Thyroid gland (tissue), 4 donors: Measurements from ENCODE around the gene MPDU1. TPM values are rescaled to one million over a fixed set of nuclear protein-coding genes. Genes with fewer than 3 reads are reported as not detected.

Experiments
- DNase-seq, 2 donors: peaks; one replicate each; pipeline ENCODE4 v3.0.0-alpha.2; 2019
- H3K27ac ChIP-seq, 3 donors: fragments of 200-600 bp; sonication (generic); 1 replicate in 2 of 3; 2 replicates in 1 of 3; pipeline ENCODE4 v1.5.1; 2016 to 2019; ENCODE audit warnings: mild to moderate bottlenecking in 1 of 3, moderate library complexity in 1 of 3
- H3K27me3 ChIP-seq: fragments of 200-600 bp; sonication (generic); one replicate; pipeline ENCODE4 v1.5.1; 2019
- H3K36me3 ChIP-seq, 2 donors: fragments of 200-600 bp; sonication (generic); one replicate each; pipeline ENCODE4 v1.5.1; 2016 to 2019
- H3K4me1 ChIP-seq, 2 donors: fragments of 200-600 bp; sonication (generic); one replicate each; pipeline ENCODE4 v1.5.1; 2017 to 2019
- H3K4me3 ChIP-seq, 3 donors: fragments of 200-600 bp; sonication (generic); replicated peaks in 1 of 3; 1 replicate in 2 of 3; 2 replicates in 1 of 3; pipeline ENCODE4 v1.5.1; 2016; ENCODE audit warnings: mild to moderate bottlenecking in 1 of 3
- H3K9me3 ChIP-seq: fragments of 200-600 bp; sonication (generic); one replicate; pipeline ENCODE4 v1.5.1; 2017
- CTCF ChIP-seq, 6 experiments: fragments of 200-600 bp in 3 of 6; fragments of 450-650 bp in 3 of 6; sonication (generic) in 3 of 6; IDR thresholded peaks; one replicate each; pipeline ENCODE4 v1.5.1; 2016 to 2019; ENCODE audit warnings: antibody characterized with exemption in 6 of 6, mild to moderate bottlenecking in 2 of 6, inconsistent platforms in 1 of 6, moderate library complexity in 1 of 6
- POLR2A ChIP-seq, 2 donors: fragments of 450-650 bp; IDR thresholded peaks; one replicate each; pipeline ENCODE4 v1.6.1; 2017; ENCODE audit warnings: antibody characterized with exemption in 2 of 2, mild to moderate bottlenecking in 2 of 2, moderate library complexity in 1 of 2
- WGBS, 2 donors: methylation state at CpG; one replicate each; pipeline ENCODE4 v1.1.5; 2017; 5-methylcytosine and 5-hydroxymethylcytosine counted together
- intact Hi-C: fragments of 100-400 bp; cut with DNase I; formaldehyde crosslinking; loops from one replicate; pipeline ENCODE4 v1.15.1; 2023
- total RNA-seq, 4 donors: library from RNA; depleted of rRNA; stranded (reverse); fragments of >200 nt; gene quantifications; one replicate each; pipeline ENCODE4 v1.2.3, GENCODE V29; 2016

MPDU1 gene
- total RNA-seq, 4 donors from 2014 or later: 88.8 to 250 (median 164) TPM

- Histone ChIP-seq H3K4me3 (no peak overlapping the region), H3K9me3 (no peaks in the 10 kb centered on the region), H3K36me3 (peaks cover 29 to 38% of the 10 kb centered on the region in 2 donors), H3K27ac (no peak overlapping the region), H3K4me1 (peaks cover under 1% of the 10 kb centered on the region in 2 donors), H3K27me3 (no peaks in the 10 kb centered on the region)
- whole genome bisulfite sequencing, 2 donors: 95 to 98% methylated on average over 4 of the region's 4 CpGs
- no peak for DNase-seq
- TF ChIP-seq CTCF (IDR thresholded peaks at IDR 0.05) (no peak), POLR2A (IDR thresholded peaks at IDR 0.05) (no peak)
- intact Hi-C loops: no loop called here
Measured at GRCh38 chr17:7606280-7606679, 22.6 kb downstream of the MPDU1 start.

GRCh38 chr17:7610641-7611040 is 27.0 kb downstream of the MPDU1 start:
- WGBS, 2 donors: 94 to 98% methylated on average over 2 of the region's 2 CpGs
- intact Hi-C loops: no loop called here
- Histone ChIP-seq H3K27ac (no peak overlapping the region), H3K4me3 (no peak overlapping the region), H3K27me3 (no peaks in the 10 kb centered on the region), H3K36me3 (no peaks in the 10 kb centered on the region), H3K9me3 (no peaks in the 10 kb centered on the region), H3K4me1 (peaks cover 26 to 29% of the 10 kb centered on the region in 2 donors)
- no peak for TF ChIP-seq CTCF (IDR thresholded peaks at IDR 0.05)
- TF ChIP-seq POLR2A (IDR thresholded peaks at IDR 0.05): no peak
- no peak for DNase-seq

- intact Hi-C loops: no loop called here
- WGBS, 2 donors: 69 to 88% methylated on average over 3 of the region's 3 CpGs
- no peak for DNase-seq
- no peaks in the 10 kb centered on the region for H3K9me3 ChIP-seq
- no peaks in the 10 kb centered on the region for H3K36me3 ChIP-seq
- no peak overlapping the region for H3K4me3 ChIP-seq
- H3K27me3 ChIP-seq: no peaks in the 10 kb centered on the region
- H3K27ac ChIP-seq: no peak overlapping the region
- TF ChIP-seq CTCF (IDR thresholded peaks at IDR 0.05): no peak
- no peak for TF ChIP-seq POLR2A (IDR thresholded peaks at IDR 0.05)
- H3K4me1 ChIP-seq: peaks cover 26 to 30% of the 10 kb centered on the region in 2 donors
Measured at GRCh38 chr17:7611635-7612293, 28.1 kb downstream of the MPDU1 start.

- Histone ChIP-seq H3K36me3 (no peaks in the 10 kb centered on the region), H3K4me1 (peaks cover 26 to 30% of the 10 kb centered on the region in 2 donors), H3K27me3 (no peaks in the 10 kb centered on the region), H3K9me3 (no peaks in the 10 kb centered on the region), H3K27ac (no peak overlapping the region), H3K4me3 (no peak overlapping the region)
- TF ChIP-seq POLR2A (IDR thresholded peaks at IDR 0.05) (no peak), CTCF (IDR thresholded peaks at IDR 0.05) (no peak)
- intact Hi-C loops: no loop called here
- no peak for DNase-seq
- 96% methylated on average over 1 of the region's 1 CpG for WGBS, 2 donors
Measured at GRCh38 chr17:7612294-7612640, 28.6 kb downstream of the MPDU1 start.

GRCh38 chr17:7613769-7614424 is 30.2 kb downstream of the MPDU1 start:
- H3K27ac ChIP-seq: peak overlapping the region; percentile 53 to 82 (median 66)
- peaks cover 26 to 30% of the 10 kb centered on the region in 2 donors for H3K4me1 ChIP-seq
- 5 to 9% methylated on average over 19 to 20 of the region's 20 CpGs for WGBS, 2 donors
- H3K9me3 ChIP-seq: no peaks in the 10 kb centered on the region
- intact Hi-C loops: no loop called here
- peak overlapping the region; percentile 16 to 85 (median 78) for H3K4me3 ChIP-seq
- no peak for TF ChIP-seq CTCF (IDR thresholded peaks at IDR 0.05)
- no peak for TF ChIP-seq POLR2A (IDR thresholded peaks at IDR 0.05)
- H3K36me3 ChIP-seq: no peaks in the 10 kb centered on the region
- DNase-seq: no peak
- H3K27me3 ChIP-seq: no peaks in the 10 kb centered on the region
